SU-DHL-6 (cell line): ENCODE data around the gene NEK6.

Experiments used
- H2AFZ ChIP-seq: fragments of 200-600 bp; sonication (generic); 2 replicates; pipeline ENCODE4 v1.6.1; 2014; ENCODE audit warnings: low read depth, mild to moderate bottlenecking, moderate library complexity, mixed read lengths, antibody characterized with exemption, low read length; ENCODE audit not compliant: severe bottlenecking
- H3F3A ChIP-seq: fragments of 200-600 bp; shearing (Covaris generic); 2 replicates; pipeline ENCODE4 v1.6.0; 2016; ENCODE audit warnings: antibody characterized with exemption, mild to moderate bottlenecking; ENCODE audit not compliant: insufficient read depth
- H3K27ac ChIP-seq: fragments of 200-600 bp; sonication (generic); 2 replicates; pipeline ENCODE4 v1.5.1; 2016; ENCODE audit warnings: low read depth, mild to moderate bottlenecking, low read length, moderate library complexity, mixed read lengths
- H3K27me3 ChIP-seq: fragments of 200-600 bp; sonication (generic), shearing (Covaris generic); 2 replicates; pipeline ENCODE4 v1.6.0; 2014; ENCODE audit warnings: mild to moderate bottlenecking, low read length
- H3K36me3 ChIP-seq: fragments of 200-600 bp; sonication (generic); 2 replicates; pipeline ENCODE4 v1.6.1; 2014; ENCODE audit warnings: mild to moderate bottlenecking, low read length, mixed read lengths
- H3K4me2 ChIP-seq: fragments of 300-600, 200-600 bp; shearing (Covaris generic), sonication (generic); 2 replicates; pipeline ENCODE4 v1.6.0; 2014; ENCODE audit warnings: low read length, low read depth, mild to moderate bottlenecking; ENCODE audit not compliant: poor library complexity, severe bottlenecking
- H3K4me3 ChIP-seq: fragments of 200-600 bp; sonication (generic); 2 replicates; pipeline ENCODE4 v1.5.1; 2014; ENCODE audit warnings: antibody characterized with exemption, low read length, mild to moderate bottlenecking, mixed read lengths; ENCODE audit not compliant: insufficient read depth, poor library complexity, severe bottlenecking
- H3K79me2 ChIP-seq: fragments of 200-600 bp; sonication (generic); 2 replicates; pipeline ENCODE4 v1.6.1; 2014; ENCODE audit warnings: mild to moderate bottlenecking, low read length, moderate library complexity; ENCODE audit not compliant: insufficient read depth
- H3K9ac ChIP-seq: fragments of 200-600 bp; sonication (generic); 2 replicates; pipeline ENCODE4 v1.7.0; 2014; ENCODE audit warnings: mild to moderate bottlenecking, low read length
- H3K9me2 ChIP-seq: fragments of 200-600 bp; sonication (generic); replicated peaks from 2 replicates; pipeline ENCODE4 v1.6.1; 2014; ENCODE audit warnings: low read length; ENCODE audit not compliant: insufficient read depth
- H3K9me3 ChIP-seq: fragments of 200-600 bp; sonication (generic); 2 replicates; pipeline ENCODE4 v1.6.1; 2014; ENCODE audit warnings: low read length, mixed read lengths; ENCODE audit not compliant: insufficient read depth
- H4K20me1 ChIP-seq: fragments of 200-600 bp; sonication (generic); 2 replicates; pipeline ENCODE4 v1.6.1; 2014; ENCODE audit warnings: low read depth, mild to moderate bottlenecking, antibody characterized with exemption, low read length, moderate library complexity, mixed read lengths
- CTCF ChIP-seq: fragments of 200-600 bp; sonication (generic); IDR thresholded peaks from one replicate; pipeline ENCODE4 v1.5.1; 2017; ENCODE audit warnings: antibody characterized with exemption, mild to moderate bottlenecking, low read length, moderate library complexity; ENCODE audit not compliant: insufficient read depth, poor library complexity, severe bottlenecking
- EZH2phosphoT487 ChIP-seq: fragments of 200-600 bp; sonication (generic), shearing (Covaris generic); conservative IDR thresholded peaks from 2 replicates; pipeline ENCODE4 v1.6.1; 2018; ENCODE audit warnings: mild to moderate bottlenecking, antibody characterized with exemption, low read length, moderate library complexity, mixed read lengths

NEK6 gene

GRCh38 chr9:124272979-124273378, 15.2 kb downstream of the NEK6 start:
- H3K9me3 ChIP-seq: no peaks in the 10 kb centered on the region
- H3K9ac ChIP-seq: no peak overlapping the region
- peaks cover 4% of the 10 kb centered on the region; the same call in 1 of the 2 replicates for H3F3A ChIP-seq
- peaks cover 40% of the 10 kb centered on the region; the same call in 1 of the 2 replicates for H4K20me1 ChIP-seq
- no peak overlapping the region for H3K4me2 ChIP-seq
- no peaks in the 10 kb centered on the region for H3K36me3 ChIP-seq
- no peak overlapping the region for H3K27ac ChIP-seq
- no peak for TF ChIP-seq CTCF
- TF ChIP-seq EZH2phosphoT487: no peak
- no peak overlapping the region for H2AFZ ChIP-seq
- no peaks in the 10 kb centered on the region for H3K27me3 ChIP-seq
- no peak overlapping the region for H3K4me3 ChIP-seq
- peaks cover 100% of the 10 kb centered on the region for H3K79me2 ChIP-seq
- no peaks in the 10 kb centered on the region for H3K9me2 ChIP-seq

- Histone ChIP-seq H3F3A (peaks cover 4% of the 10 kb centered on the region; the same call in 1 of the 2 replicates), H3K79me2 (peaks cover 100% of the 10 kb centered on the region), H3K9me2 (no peaks in the 10 kb centered on the region), H3K9me3 (no peaks in the 10 kb centered on the region), H3K4me3 (no peak overlapping the region), H3K27me3 (no peaks in the 10 kb centered on the region), H3K27ac (no peak overlapping the region), H3K4me2 (no peak overlapping the region), H4K20me1 (peaks cover 38% of the 10 kb centered on the region; the same call in 1 of the 2 replicates), H2AFZ (no peak overlapping the region), H3K9ac (no peak overlapping the region), H3K36me3 (no peaks in the 10 kb centered on the region)
- TF ChIP-seq CTCF (no peak), EZH2phosphoT487 (no peak)
Measured at GRCh38 chr9:124273427-124274160, 15.8 kb downstream of the NEK6 start.

- no peak overlapping the region for H3K4me2 ChIP-seq
- H3K79me2 ChIP-seq: peaks cover 100% of the 10 kb centered on the region
- H2AFZ ChIP-seq: no peak overlapping the region
- H3K27me3 ChIP-seq: no peaks in the 10 kb centered on the region
- no peaks in the 10 kb centered on the region for H3K9me3 ChIP-seq
- H3K36me3 ChIP-seq: no peaks in the 10 kb centered on the region
- TF ChIP-seq CTCF: no peak
- no peak for TF ChIP-seq EZH2phosphoT487
- no peak overlapping the region for H3K9ac ChIP-seq
- no peak overlapping the region for H3K4me3 ChIP-seq
- H3K27ac ChIP-seq: no peak overlapping the region
- peaks cover 4% of the 10 kb centered on the region; the same call in 1 of the 2 replicates for H3F3A ChIP-seq
- H3K9me2 ChIP-seq: no peaks in the 10 kb centered on the region
- H4K20me1 ChIP-seq: peaks cover 39% of the 10 kb centered on the region; the same call in 1 of the 2 replicates
Measured at GRCh38 chr9:124274226-124274625, 16.5 kb downstream of the NEK6 start.
